K562 (cell line): ENCODE results near the gene NAB1. TPM values are rescaled to one million over a fixed set of nuclear protein-coding genes. Genes with fewer than 3 reads are reported as not detected.

Source experiments
- ATAC-seq: fragments of 200-7000 bp; cut with Tn5 transposase; 3 replicates; pipeline ENCODE4 v1.9.1; 2020; ENCODE audit warnings: moderate library complexity
- BruUV-seq: library from RNA; stranded (reverse); fragments of 400-500 nt; replicated peaks from 2 replicates; lab custom pipeline; 2021; lab: Mats Ljungman, UMichigan
- CTCF ChIA-PET: fragments of 300-600 bp; formaldehyde crosslinking; extraction: SDS; loops from one replicate; lab custom pipeline; 2021; ENCODE audit warnings: low intra/inter-chr PET ratio; lab: Yijun Ruan, JAX
- POLR2A ChIA-PET: fragments of 300-600, 350-650 bp; sonication (Branson Sonifier 250); formaldehyde crosslinking; extraction: SDS; loops from one replicate; lab custom pipeline; 2021; ENCODE audit warnings: antibody characterized with exemption, inconsistent platforms; lab: Yijun Ruan, JAX
- DNase-seq, 4 experiments: peaks; one replicate each; pipeline versions ENCODE4 v3.0.0 to v3.0.0-alpha.2; 2011 to 2018; ENCODE audit warnings: low spot score in 3 of 4, mixed read lengths in 3 of 4; ENCODE audit errors: extremely low read depth in 1 of 4
- FAIRE-seq: peaks from 2 replicates; lab custom pipeline; 2011; peaks lifted over from hg19 to GRCh38; lab: Jason Lieb, UNC
- H2AFZ ChIP-seq: 2 replicates; pipeline ENCODE4 v1.6.0; 2011; ENCODE audit warnings: low read depth, low read length, control low read depth, inconsistent platforms
- H3K27ac ChIP-seq: fragments of 200-600 bp; 3 replicates; pipeline ENCODE4 v1.8.0; 2011; ENCODE audit warnings: low read depth, mild to moderate bottlenecking, control low read depth, inconsistent platforms, low read length, moderate library complexity, mixed read lengths; ENCODE audit errors: extremely low read depth
- H3K27me3 ChIP-seq, 2 experiments: fragments of 300-600 bp in 1 of 2; 2 replicates in 1 of 2; 3 replicates in 1 of 2; pipeline versions ENCODE4 v1.6.0 to v1.8.0; 2011; ENCODE audit warnings: inconsistent platforms in 2 of 2, low read length in 2 of 2, mild to moderate bottlenecking in 1 of 2, mixed read lengths in 1 of 2, moderate library complexity in 1 of 2; ENCODE audit not compliant: control insufficient read depth in 2 of 2, insufficient read depth in 2 of 2
- H3K36me3 ChIP-seq: fragments of 300-600 bp; 3 replicates; pipeline ENCODE4 v1.8.0; 2011; ENCODE audit warnings: mild to moderate bottlenecking, low read length, inconsistent platforms; ENCODE audit not compliant: control insufficient read depth, insufficient read depth
- H3K4me1 ChIP-seq, 2 experiments: fragments of 200-600 bp in 1 of 2; replicated peaks in 1 of 2; 2 replicates in 1 of 2; 3 replicates in 1 of 2; pipeline versions ENCODE4 v1.5.1 to v1.8.0; 2011; ENCODE audit warnings: inconsistent platforms in 2 of 2, low read length in 2 of 2, mild to moderate bottlenecking in 1 of 2, mixed read lengths in 1 of 2, moderate library complexity in 1 of 2; ENCODE audit not compliant: control insufficient read depth in 2 of 2, insufficient read depth in 2 of 2
- H3K4me2 ChIP-seq: 2 replicates; pipeline ENCODE4 v1.6.1; 2011; ENCODE audit warnings: low read length, control low read depth, inconsistent platforms, mixed read lengths; ENCODE audit not compliant: insufficient read depth
- H3K4me3 ChIP-seq: fragments of 200-600 bp; sonication (generic), shearing (Covaris generic); 2 replicates; pipeline ENCODE4 v1.5.1; 2016; ENCODE audit warnings: control low read depth, inconsistent platforms
- H3K79me2 ChIP-seq: fragments of 200-600 bp; 3 replicates; pipeline ENCODE4 v1.8.0; 2011; ENCODE audit warnings: low read length, inconsistent platforms; ENCODE audit not compliant: control insufficient read depth, insufficient read depth
- H3K9ac ChIP-seq, 2 experiments: 2 replicates each; pipeline versions ENCODE4 v1.6.0 to v1.6.1; 2011; ENCODE audit warnings: low read depth in 2 of 2, low read length in 2 of 2, control low read depth in 1 of 2, inconsistent platforms in 1 of 2, mild to moderate bottlenecking in 1 of 2, mixed read lengths in 1 of 2; ENCODE audit not compliant: insufficient read depth in 1 of 2
- H3K9me1 ChIP-seq: one replicate; pipeline ENCODE4 v1.6.0; 2011; ENCODE audit warnings: inconsistent platforms, mild to moderate bottlenecking, low read length, moderate library complexity; ENCODE audit not compliant: control insufficient read depth, insufficient read depth
- H3K9me3 ChIP-seq: replicated peaks from 2 replicates; pipeline ENCODE4 v1.5.1; 2011; ENCODE audit warnings: low read depth, low read length, inconsistent platforms; ENCODE audit not compliant: control insufficient read depth, insufficient read depth
- H4K20me1 ChIP-seq: replicated peaks from 2 replicates; pipeline ENCODE4 v1.6.1; 2011; ENCODE audit warnings: low read length, inconsistent platforms, mixed read lengths; ENCODE audit not compliant: control insufficient read depth, insufficient read depth
- ATF7 ChIP-seq: fragments of 450-650 bp; IDR thresholded peaks from 2 replicates; pipeline ENCODE4 v1.7.1; 2014; ENCODE audit warnings: mild to moderate bottlenecking, moderate library complexity
- CEBPG ChIP-seq, 3 experiments: fragments of 200-800 bp in 1 of 3; sonication (Bioruptor generic) in 1 of 3; sonication (generic) in 1 of 3; formaldehyde crosslinking in 1 of 3; IDR thresholded peaks in 2 of 3; conservative IDR thresholded peaks in 1 of 3; 2 replicates each; pipeline versions ENCODE4 v1.6.1 to v1.8.0; 2016 to 2022; ENCODE audit warnings: missing compliant biosample characterization in 2 of 3, missing genetic modification characterization in 2 of 3, mild to moderate bottlenecking in 1 of 3, missing genetic modification reagents in 1 of 3
- FOXJ2 ChIP-seq: fragments of 200-800 bp; sonication (Bioruptor generic); IDR thresholded peaks from 2 replicates; pipeline ENCODE4 v1.6.1; 2016; ENCODE audit warnings: missing genetic modification characterization, missing compliant biosample characterization
- NCOA6 ChIP-seq: fragments of 450-650 bp; IDR thresholded peaks from 2 replicates; pipeline ENCODE4 v1.6.1; 2017; ENCODE audit warnings: mild to moderate bottlenecking
- PHF8 ChIP-seq: fragments of 200-600 bp; sonication (generic); IDR thresholded peaks from 2 replicates; pipeline ENCODE4 v1.6.1; 2012; ENCODE audit warnings: mixed run types, mild to moderate bottlenecking, inconsistent platforms, low read length, moderate library complexity, borderline replicate concordance
- POLR2A ChIP-seq: fragments of 450-650 bp; conservative IDR thresholded peaks from 2 replicates; pipeline ENCODE4 v1.6.1; 2016
- PRDM10 ChIP-seq: fragments of 450-650 bp; IDR thresholded peaks from 2 replicates; pipeline ENCODE4 v1.6.1; 2018; ENCODE audit not compliant: partially characterized antibody
- RB1 ChIP-seq: fragments of 450-650 bp; IDR thresholded peaks from 2 replicates; pipeline ENCODE4 v1.6.1; 2017; ENCODE audit warnings: low read depth, mild to moderate bottlenecking
- ZNF76 ChIP-seq: fragments of 250-450 bp; sonication (Bioruptor Pico); IDR thresholded peaks from 2 replicates; pipeline ENCODE4 v1.4.0; 2020; ENCODE audit warnings: mild to moderate bottlenecking, moderate library complexity, borderline replicate concordance
- WGBS: fragments of 100-300 bp; shearing (Covaris generic); methylation state at CpG from one replicate; pipeline ENCODE4 v1.1.6; 2016; ENCODE audit warnings: low coverage, mixed read lengths; ENCODE audit not compliant: insufficient coverage; ENCODE audit errors: missing lambda C conversion rate; 5-methylcytosine and 5-hydroxymethylcytosine counted together
- in situ Hi-C: fragments of 300-500 bp; cut with MboI; formaldehyde crosslinking; loops from 4 replicates; pipeline ENCODE4 v1.15.0; 2018; ENCODE audit warnings: inconsistent platforms, mixed read lengths
- intact Hi-C: fragments of 100-400 bp; cut with micrococcal nuclease; formaldehyde crosslinking; loops from 2 replicates; pipeline ENCODE4 v1.14.2; 2022
- polyA plus RNA-seq, 8 experiments: library from polyadenylated mRNA; depleted of rRNA in 4 of 8; stranded (reverse) in 5 of 8; unstranded in 3 of 8; fragments of >200 nt; fragmentation: Nextera tagmentation in 2 of 8; fragmentation: Illumina TruSeq in 1 of 8; extraction: Ambion mirVana in 2 of 8; extraction: Trizol in 1 of 8; gene quantifications; 2 replicates each; pipeline versions ENCODE4 v1.2.1 to v1.2.3, GENCODE V29; 2011 to 2014; ENCODE audit warnings: inconsistent platforms in 1 of 8, missing spikeins in 1 of 8
- total RNA-seq, 7 experiments: library from RNA; depleted of rRNA in 6 of 7; stranded (reverse); fragments of >200 nt in 6 of 7; fragmentation: Illumina TruSeq in 2 of 7; extraction: Trizol in 2 of 7; gene quantifications; 2 replicates each; pipeline versions ENCODE4 v1.2.1 to v1.2.3, GENCODE V29; 2011 to 2021; ENCODE audit warnings: low replicate concordance in 1 of 7

The NAB1 gene
- total and polyA plus RNA-seq, 9 of the 15 experiments (the other 6 are each of a cell fraction or from before 2014, with no cell fraction given) = 3.1 to 23.0 (median 16.3) TPM

GRCh38 chr2:190648289-190649034, 421 bp upstream of the NAB1 start:
- Histone ChIP-seq H3K9ac (peak overlapping the region; percentile 44 to 87; a peak in 3 of 4 replicates), H3K4me3 (peak overlapping the region; percentile 56), H3K79me2 (peaks cover 43% of the 10 kb centered on the region), H3K4me2 (peak overlapping the region; percentile 72), H3K36me3 (no peaks in the 10 kb centered on the region; the same call in 2 of the 3 replicates), H4K20me1 (no peaks in the 10 kb centered on the region), H2AFZ (peak overlapping the region; percentile 80), H3K4me1 (peaks cover 14 to 15% of the 10 kb centered on the region in 2 experiments; a peak in 4 of 5 replicates), H3K27ac (peak overlapping the region; percentile 74), H3K9me3 (no peaks in the 10 kb centered on the region), H3K27me3 (no peaks in the 10 kb centered on the region), H3K9me1 (no peaks in the 10 kb centered on the region)
- TSS peak; percentile 67 for BruUV-seq
- ATAC-seq = peak; percentile 84
- peak; percentile 85 to 86 (median 86) for DNase-seq
- intact Hi-C loops (loop anchor here (2.0 kb wide), 1 partner anchor 114 kb away; the partner anchor contains the start of gene NEMP2), in situ Hi-C loops (no loop called here)
- ChIA-PET CTCF (interaction anchor here (0.6 kb wide), 1 partner anchor 168 kb away, joined by 3 read pairs; no protein-coding TSS in a partner anchor), POLR2A (interaction anchor here (1.1 kb wide), 1 partner anchor 12 kb away, joined by 3 read pairs; no protein-coding TSS in a partner anchor)
- WGBS = 0% methylated on average over 5 of the region's 78 CpGs
- no peak for FAIRE-seq
- TF ChIP-seq RB1 (peak; percentile 25; the same call in 1 of the 2 replicates), CEBPG (CRISPR knock-in tag; IDR thresholded peaks at IDR 0.05) (no peak), CEBPG (tag; conservative IDR thresholded peaks at IDR 0.05 in 1 of 2, IDR thresholded peaks at IDR 0.05 in 1 of 2) (peak in 1 of 2 experiments; percentile 43; a peak in 2 of 4 replicates), ATF7 (peak; percentile 91), FOXJ2 (tag) (0 out of 2 replicates have a peak, but pooled peaks have one; percentile 26), ZNF76 (no peak), PHF8 (0 out of 2 replicates have a peak, but pooled peaks have one; percentile 4), NCOA6 (no peak), PRDM10 (peak; percentile 99), POLR2A (peak; percentile 43)
